GM12891 (cell line): ENCODE results near the gene ARHGAP6.
A peak's percentile ranks its signal among the peaks of the same experiment; 100 is the strongest.
"Not testable (repeated sequence)": the region's sequence is repeated elsewhere in the genome, so short reads cannot be mapped to it uniquely, and the experiment has no call there.

ENCODE experiments used
- DNase-seq: peaks from one replicate; pipeline ENCODE4 v3.0.0; 2011; ENCODE audit warnings: low spot score; ENCODE audit not compliant: insufficient read length
- FAIRE-seq: peaks from 2 replicates; lab custom pipeline; 2011; peaks lifted over from hg19 to GRCh38; lab: Jason Lieb, UNC
- PAX5 ChIP-seq: IDR thresholded peaks from 2 replicates; pipeline ENCODE4 v1.6.1; 2011; ENCODE audit warnings: low read length, moderate library complexity, mild to moderate bottlenecking; ENCODE audit not compliant: insufficient read depth, severe bottlenecking
- POLR2A ChIP-seq: IDR thresholded peaks from 2 replicates; pipeline ENCODE4 v1.6.1; 2011; ENCODE audit warnings: low read depth, low read length, control low read depth
- POLR2AphosphoS5 ChIP-seq: IDR thresholded peaks from 2 replicates; pipeline ENCODE4 v1.6.1; 2011; ENCODE audit warnings: low read depth, low read length, control low read depth
- POU2F2 ChIP-seq: IDR thresholded peaks from 2 replicates; pipeline ENCODE4 v1.6.1; 2011; ENCODE audit warnings: low read depth, mild to moderate bottlenecking, control low read depth, low read length, moderate library complexity
- SPI1 ChIP-seq: IDR thresholded peaks from 2 replicates; pipeline ENCODE4 v1.6.1; 2011; ENCODE audit warnings: low read depth, low read length, control low read depth
- TAF1 ChIP-seq: IDR thresholded peaks from 2 replicates; pipeline ENCODE4 v1.6.1; 2011; ENCODE audit warnings: low read depth, low read length, control low read depth

Gene ARHGAP6

DNA sequence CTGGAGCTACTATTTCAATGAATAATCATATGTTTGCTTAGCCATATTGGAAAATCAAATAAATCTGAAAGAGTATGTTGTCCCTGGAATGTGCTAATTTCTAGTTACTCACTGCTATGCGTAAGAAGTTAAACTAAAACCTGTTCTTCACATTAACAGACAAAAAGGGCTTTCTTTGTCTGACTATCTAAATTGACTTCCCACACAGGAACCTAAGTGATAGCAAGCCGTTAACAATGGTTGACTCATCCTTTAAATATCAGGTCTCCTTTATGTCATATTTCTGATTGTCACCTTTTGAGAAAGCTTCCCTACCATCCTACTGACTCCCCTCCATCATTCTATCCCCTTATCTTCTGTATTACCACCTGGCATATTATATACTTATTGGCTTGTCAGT is 291.1 kb downstream of the ARHGAP6 start:
- TF ChIP-seq POU2F2 (no peak), POLR2A (no peak), POLR2AphosphoS5 (no peak), PAX5 (no peak), SPI1 (no peak), TAF1 (no peak)
- DNase-seq = no peak
- no peak for FAIRE-seq

DNA sequence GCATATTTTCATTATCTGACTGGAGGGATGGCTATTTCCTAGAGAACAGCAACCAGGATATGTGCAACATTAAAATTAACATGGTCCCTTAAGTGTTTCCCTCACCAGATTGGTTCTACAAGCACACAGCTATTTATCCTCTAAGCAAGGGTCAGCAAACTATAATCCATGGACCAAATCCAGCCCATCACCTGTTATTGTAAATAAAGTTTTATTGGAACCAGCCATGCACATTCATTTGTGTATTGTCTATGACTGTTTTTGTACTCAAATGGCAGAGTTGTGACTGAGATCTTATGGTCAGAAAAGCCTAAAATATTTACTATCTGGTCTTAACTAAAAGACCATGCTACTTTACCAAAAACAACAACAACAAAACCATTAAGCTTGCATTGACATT is 294.6 kb downstream of the ARHGAP6 start:
- FAIRE-seq = no peak
- DNase-seq = no peak
- TF ChIP-seq SPI1 = no peak
- TF ChIP-seq POU2F2 = no peak
- TF ChIP-seq POLR2AphosphoS5 = no peak
- TF ChIP-seq POLR2A = no peak
- TF ChIP-seq TAF1 = no peak
- TF ChIP-seq PAX5 = no peak

DNA sequence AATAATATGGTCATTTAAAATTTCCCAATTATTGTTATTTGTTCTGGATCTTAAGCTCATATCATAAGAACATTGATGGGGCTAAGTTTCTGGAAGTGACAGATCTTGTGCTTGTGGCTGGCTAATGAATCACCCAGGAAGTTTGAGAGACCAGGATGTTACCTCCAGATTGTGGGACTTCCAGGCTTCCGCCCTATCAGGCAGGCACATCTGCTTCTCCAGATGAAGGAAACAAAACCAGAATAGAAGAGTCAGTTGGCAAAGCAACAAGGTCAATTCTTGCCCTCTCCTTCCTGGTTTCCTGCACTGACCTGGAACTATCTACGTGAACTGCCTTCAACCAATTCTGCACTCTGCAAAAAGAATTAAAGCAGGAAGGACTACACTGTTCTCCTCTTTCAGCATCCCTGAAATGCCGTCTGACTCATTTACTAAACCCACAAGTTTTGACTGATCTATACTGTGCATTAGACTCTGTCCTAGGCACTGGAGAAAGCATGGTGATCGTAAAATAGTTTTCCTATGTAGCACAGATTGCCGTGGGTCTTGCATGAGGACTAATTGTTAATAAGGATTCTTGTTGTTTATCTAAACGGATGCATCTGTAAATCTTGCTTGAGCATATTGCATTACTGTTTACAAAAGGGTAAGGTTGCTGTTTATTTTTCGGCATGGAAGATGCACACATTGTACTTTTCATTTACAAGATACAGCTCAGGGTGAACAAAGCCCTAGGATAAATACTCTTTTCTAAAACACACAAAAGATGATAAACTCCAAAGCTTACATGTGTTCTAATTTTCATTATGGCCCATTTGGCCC is 297.9 kb downstream of the ARHGAP6 start:
- no peak for DNase-seq
- TF ChIP-seq POLR2A (no peak), POLR2AphosphoS5 (no peak), PAX5 (no peak), TAF1 (no peak), SPI1 (no peak), POU2F2 (no peak)
- FAIRE-seq = no peak

DNA sequence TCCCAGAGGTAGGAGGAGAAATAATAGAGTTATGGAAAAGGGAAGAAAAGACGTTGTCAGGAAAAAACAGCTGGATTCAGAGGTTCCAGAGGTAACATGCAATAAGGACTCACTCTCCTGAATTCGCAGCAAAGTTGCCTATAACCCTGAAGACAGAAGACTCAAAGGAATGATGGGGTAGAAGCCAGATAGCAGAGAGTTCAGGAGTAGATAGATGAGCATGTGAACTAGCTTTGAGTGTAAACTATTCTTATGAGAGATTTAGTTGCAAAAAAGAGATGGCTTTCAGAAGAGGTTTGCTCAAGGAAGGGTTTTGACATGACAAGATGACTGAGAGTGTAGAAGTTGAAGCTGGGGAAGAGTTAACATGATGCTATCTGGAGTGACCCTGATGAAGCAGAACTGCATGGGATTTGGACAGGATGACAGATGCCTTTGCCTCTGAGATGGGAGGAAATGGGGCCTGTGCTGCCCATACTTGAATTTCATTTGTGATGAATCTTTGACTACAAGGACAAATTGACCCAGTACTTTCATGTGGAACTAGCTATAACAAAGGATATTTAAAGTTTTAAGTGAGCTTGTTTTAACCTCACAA is 298.6 kb downstream of the ARHGAP6 start:
- FAIRE-seq (no peak), DNase-seq (no peak)
- TF ChIP-seq POLR2AphosphoS5 (no peak), PAX5 (no peak)

DNA sequence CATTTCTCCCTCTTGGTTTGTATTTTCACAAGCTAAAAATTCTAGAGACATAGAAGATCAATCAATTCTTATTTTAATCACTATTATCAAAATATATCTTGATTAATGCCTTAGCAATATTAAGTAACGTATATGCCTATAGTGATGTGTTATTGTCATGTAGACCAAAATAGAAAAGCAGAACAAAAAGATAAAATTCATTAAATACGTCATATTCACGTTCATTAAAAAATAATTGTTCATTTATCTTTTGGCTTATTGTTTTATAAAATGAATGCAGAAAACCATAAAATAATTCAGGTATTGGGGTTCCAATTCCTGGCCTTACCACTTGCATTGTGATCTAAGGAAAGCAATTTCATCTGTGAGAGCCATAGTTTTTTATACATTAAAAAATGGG is 300.3 kb downstream of the ARHGAP6 start:
- DNase-seq (no peak), FAIRE-seq (no peak)
- no peak for TF ChIP-seq POU2F2
- TF ChIP-seq POLR2A = no peak
- no peak for TF ChIP-seq POLR2AphosphoS5
- TF ChIP-seq TAF1 = no peak
- no peak for TF ChIP-seq PAX5
- no peak for TF ChIP-seq SPI1

DNA sequence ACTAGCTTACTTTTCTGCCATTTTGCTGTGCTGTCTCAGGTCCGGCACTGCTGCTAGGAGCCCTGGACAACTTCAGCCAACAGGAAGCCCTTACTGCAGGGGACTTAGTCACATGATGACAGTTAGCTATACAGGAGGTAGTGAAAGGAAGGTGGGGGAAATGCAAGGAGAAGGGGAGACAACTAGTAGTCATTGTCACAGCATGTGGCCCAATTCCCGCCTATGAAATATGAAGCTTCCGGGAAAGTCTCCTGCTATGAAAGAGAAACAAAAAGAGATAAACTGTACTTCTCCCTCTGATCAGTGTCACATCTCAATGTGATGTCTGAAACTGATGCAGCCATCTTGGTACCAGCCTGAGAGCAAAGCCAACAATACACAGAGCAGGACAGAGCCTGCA is 300.9 kb downstream of the ARHGAP6 start:
- TF ChIP-seq POU2F2 (no peak), POLR2AphosphoS5 (no peak), POLR2A (no peak), TAF1 (no peak), SPI1 (no peak), PAX5 (no peak)
- DNase-seq (no peak), FAIRE-seq (no peak)

DNA sequence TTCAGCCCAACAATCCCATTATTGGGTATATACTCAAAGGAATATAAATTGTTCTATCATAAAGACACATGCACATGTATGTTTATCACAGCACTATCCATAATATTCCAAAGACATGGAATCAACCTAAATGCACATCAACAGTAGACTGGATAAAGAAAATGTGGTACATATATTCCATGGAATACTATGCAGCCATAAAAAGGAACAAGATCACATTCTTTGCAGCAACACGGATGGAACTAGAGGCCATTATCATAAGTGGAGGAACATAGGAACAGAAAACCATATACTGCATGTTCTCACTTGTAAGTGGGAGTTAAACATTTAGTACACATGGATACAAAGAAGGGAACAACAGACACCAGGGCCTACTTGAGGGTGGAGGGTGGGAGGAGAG is 301.9 kb downstream of the ARHGAP6 start:
- peak; percentile 41 for FAIRE-seq
- not testable (repeated sequence) for DNase-seq

DNA sequence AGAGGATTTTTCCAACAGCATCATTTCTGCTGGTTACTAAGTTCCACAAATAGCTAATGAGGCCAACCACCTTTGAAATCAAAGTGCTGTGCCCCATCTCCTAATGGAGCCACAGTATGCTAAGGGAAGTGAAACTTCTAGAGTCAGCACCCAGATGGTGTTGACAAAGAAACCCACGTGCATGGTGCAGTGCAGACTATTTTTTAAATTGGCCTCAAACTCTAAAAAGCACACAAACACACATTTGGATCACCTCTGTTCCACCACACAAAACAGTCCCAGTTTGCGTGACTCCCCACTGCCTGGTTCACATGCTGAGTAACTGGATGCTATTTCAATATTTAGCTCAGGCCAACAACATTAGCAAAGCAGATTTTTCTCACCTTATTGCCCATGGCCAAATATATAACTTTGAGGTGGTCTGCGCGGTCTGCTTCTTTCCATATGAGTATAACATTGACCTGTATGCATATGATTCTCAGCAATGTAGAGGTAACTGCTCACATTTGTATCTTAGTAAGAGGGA is 302.6 kb downstream of the ARHGAP6 start:
- TF ChIP-seq SPI1 (peak; percentile 98), POU2F2 (0 out of 2 replicates have a peak, but pooled peaks have one; percentile 68), POLR2AphosphoS5 (no peak)
- peak; percentile 77 for FAIRE-seq
- no peak for DNase-seq

DNA sequence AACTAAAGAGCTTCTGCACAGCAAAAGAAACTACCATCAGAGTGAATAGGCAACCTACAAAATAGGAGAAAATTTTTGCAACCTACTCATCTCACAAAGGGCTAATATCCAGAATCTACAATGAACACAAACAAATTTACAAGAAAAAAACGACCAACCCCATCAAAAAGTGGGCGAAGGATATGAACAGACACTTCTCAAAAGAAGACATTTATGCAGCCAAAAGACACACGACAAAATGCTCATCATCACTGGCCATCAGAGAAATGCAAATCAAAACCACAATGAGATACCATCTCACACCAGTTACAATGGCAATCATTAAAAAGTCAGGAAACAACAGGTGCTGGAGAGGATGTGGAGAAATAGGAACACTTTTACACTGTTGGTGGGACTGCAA is 304.1 kb downstream of the ARHGAP6 start:
- not testable (repeated sequence) for DNase-seq, FAIRE-seq

DNA sequence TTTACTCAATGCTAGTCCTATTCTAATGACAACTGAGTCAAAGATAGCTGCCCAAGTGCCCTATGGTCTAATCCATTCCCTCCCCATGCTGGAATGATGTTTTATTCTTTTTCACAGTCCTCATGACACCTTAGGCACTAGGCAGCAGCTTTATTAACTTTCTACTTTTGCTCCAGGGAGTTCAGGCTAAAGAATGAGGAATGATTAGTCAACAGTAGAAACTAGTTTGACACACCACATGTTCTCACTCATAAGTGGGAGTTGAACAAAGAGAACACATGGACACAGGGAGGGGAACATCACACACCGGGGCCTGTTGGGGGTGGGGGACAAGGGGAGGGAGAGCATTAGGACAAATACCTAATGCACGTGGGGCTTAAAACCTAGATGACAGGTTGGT is 309.8 kb downstream of the ARHGAP6 start:
- not testable (repeated sequence) for DNase-seq, FAIRE-seq
